HG03378 (cell line): ENCODE results near the gene ABO.
"Not testable (repeated sequence)": the region's sequence is repeated elsewhere in the genome, so short reads cannot be mapped to it uniquely, and the experiment has no call there.

ENCODE experiments used
- ATAC-seq: cut with Tn5 transposase; IDR thresholded peaks from one replicate; pipeline ENCODE4 v1.9.1; 2021; ENCODE audit warnings: mild to moderate bottlenecking, moderate library complexity; ENCODE audit not compliant: unreplicated experiment

ABO gene

DNA sequence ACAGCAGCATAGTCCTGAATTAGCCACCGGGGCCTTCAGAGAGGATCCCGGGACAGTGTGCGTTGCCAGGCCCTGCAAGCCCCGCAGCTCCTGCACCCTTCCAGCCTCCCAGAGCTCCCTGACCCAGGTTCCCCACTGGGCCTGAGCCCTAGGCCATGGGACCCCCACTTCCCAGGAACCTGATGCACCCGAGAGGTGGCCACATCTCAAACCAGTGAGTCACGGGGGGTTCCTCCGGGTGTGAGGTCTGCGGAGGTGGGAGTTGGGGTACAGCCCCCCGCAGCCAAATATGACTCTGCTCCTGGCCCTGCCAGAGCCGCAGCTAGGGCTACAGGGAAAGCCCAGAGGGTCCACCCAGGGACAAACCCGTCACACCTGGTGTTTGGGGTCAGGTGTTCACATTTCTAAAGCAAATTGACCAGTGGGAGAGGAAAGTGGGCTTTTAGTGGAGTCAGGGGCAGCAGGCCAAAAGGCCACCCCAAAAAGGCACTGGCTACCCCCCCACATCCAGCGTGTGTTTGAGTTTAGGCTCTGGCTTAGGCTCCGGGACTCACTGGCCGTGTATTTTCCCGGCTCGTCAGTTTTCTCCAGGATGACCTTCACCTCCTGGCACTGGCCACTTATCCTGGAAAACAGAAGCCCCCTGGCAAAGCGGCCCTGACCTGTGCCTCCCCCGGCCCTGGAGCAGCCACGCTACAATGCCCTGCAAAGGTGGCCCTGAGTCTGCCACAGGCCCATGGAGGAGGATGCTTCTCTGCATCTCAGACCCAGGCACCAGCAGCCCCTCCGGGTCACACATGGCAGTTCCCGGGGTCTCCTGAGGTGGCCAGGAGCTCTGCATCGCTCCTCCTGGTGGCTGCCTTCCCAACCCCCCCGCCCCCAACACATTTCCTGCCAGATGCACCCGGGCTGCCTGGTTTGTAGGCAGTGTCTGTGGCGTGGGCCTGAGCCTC lies 48.5 kb downstream of the ABO start:
- ATAC-seq = no peak

- no peak for ATAC-seq
Observed at GRCh38 chr9:133225171-133226011, 49.6 kb downstream of the ABO start.

GRCh38 chr9:133224762-133225161 lies 50.2 kb downstream of the ABO start:
- ATAC-seq = no peak

GRCh38 chr9:133223159-133223756 lies 51.7 kb downstream of the ABO start:
- ATAC-seq = not testable (repeated sequence)

- ATAC-seq = not testable (repeated sequence)
Observed at GRCh38 chr9:133221994-133222393, 53.0 kb downstream of the ABO start.

DNA sequence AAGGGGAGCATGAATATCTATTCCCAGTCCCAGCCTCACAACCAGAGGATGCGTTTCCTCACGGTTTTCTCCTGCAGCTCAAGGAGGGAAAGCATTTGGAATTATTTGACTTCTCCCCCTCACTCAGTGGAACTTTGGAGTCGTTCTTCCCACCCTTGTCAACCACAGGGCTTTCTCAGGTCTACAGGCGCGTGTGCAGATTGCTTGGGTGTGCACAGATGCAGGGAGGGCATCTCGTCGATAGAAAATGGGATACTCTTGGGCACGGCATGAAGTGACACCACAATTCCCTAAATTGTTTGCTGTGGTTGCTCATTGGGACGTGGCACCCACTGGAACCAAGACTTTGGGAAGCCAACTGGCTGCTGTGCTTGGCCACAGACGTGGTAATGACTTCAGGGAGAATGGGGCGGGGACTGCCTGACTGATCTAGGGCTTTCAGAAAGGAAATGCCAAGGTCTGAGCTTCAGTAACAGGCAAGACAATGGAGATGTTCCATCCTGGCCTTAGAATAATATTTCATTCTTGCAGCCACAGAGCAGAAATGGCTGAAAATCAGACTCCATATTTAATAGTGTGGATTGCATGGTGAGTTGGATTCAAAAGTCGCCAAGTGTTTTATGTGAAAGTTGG lies 53.7 kb downstream of the ABO start:
- no peak for ATAC-seq

DNA sequence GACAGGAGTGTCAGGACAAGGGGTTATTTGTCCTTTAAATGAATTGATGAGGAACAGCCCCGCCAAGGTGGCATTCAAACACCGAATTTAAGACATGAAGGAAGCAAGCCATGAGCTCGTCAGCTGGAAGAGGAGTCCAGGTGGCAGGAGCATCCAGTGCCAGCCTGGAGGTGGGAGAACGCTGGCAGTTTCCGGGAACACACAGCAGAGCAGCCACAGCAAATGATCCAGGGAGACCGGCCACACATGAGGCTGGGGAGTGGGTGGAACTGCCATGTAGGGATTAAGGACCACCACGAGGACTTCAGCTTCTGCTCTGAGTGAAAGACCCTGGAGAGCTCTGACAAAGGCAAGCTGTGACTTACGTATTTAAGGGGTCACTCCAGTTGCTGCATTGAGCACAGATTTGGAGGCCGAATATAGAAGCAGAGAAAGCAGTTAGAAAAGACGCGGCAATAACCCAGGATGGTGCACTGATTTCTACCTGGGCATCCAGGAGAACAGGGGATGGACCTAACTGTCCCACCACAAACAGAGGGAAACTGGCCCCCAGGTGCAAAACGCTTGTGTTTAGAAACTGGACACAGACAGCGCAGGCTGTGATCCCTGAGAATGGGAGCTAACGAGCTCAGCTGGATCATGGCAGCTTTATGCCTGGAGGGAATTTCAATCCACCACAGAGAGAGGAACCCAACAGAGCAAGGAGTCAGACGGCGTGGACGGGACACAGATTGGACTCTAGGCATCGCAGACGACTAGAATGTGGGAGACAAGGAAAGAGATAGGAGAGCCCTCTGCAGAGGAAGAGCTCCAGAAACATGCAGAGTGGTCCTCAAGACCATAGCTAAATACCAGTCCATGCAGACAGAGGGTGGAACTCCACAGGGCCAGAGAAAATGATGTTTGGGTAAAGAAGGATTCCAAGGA lies 56.7 kb downstream of the ABO start:
- not testable (repeated sequence) for ATAC-seq

GRCh38 chr9:133217333-133217988 lies 57.5 kb downstream of the ABO start:
- not testable (repeated sequence) for ATAC-seq

DNA sequence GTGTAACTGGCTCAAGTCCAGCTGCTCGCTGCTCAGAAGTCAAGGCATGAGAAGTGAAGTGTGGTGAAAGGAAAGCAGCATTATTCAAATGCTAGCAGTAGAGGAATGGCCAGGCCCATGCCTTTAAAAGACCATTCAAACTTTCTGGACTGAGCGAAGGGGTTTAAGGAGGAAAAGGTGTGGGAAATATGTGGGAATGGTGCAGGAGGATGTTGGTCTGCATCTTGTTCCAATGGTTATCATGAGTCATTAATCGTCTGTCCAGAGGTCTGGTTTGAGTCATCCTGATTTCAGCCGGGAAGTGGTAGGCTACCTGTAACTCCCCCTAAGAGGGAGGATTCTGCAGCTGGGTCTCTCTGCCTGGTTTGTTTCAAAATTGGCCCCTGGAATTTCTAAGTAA lies 60.7 kb downstream of the ABO start:
- ATAC-seq = not testable (repeated sequence)

DNA sequence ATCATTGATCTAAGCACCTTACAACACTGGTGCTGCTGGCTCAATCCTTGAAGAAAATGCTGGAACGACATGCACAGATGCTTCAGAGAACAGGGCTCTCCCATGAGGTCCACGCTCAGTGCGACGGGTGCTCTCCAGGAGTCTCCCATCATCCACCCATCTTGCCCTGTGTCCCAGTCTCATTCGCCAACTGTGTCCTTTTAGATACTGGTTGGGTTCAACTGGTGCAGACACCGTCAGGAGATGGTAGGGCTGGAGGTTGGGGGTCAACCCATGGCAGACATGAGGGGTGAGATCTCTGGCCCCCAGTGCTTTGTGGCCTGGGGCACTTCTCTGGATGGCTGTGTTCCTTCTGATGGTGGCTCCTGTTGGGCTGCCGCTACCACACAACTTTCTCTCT lies 64.4 kb downstream of the ABO start:
- no peak for ATAC-seq

- no peak for ATAC-seq
Observed at GRCh38 chr9:133210202-133210532, 64.8 kb downstream of the ABO start.

DNA sequence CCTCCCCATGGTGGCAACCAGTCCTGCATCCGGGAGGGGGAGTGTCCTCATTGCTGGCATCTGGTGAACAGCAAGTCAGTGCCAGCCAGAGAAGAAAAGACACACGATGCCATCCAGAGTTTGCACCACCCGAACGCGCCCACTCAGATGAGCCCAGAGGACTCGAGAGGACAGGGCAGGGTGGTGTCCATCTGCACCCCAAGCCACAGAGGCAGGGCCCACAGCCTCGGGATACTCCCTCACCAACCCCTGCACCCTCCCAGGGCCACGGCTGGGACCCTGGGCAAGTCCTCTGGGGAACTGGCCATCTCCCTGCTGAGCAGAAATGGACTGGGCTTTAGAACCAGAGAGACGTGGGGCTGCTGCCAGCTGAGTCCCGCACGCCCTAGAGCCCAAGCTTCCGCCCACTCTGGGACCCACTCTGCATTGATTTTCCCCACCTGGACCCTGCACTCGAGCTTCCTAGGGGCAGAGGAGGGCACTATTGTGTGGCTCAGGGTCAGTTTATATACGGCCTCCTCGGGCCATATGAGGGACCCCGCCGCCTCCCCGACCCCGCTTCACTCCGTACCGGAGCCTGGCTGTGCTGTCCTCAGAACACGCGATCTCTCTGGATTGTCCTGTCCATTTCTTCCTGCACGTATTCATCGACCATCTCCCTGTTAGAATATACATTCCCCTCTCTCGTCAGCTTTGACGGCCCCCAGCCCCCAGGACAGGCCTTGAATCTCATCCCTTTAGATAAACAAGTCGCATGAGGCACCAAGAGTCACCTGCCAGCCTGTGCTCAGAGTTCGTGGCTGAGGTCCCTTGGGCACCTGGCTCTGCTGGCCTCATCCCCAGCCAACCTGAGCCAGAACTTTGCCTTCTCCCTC lies 65.4 kb downstream of the ABO start:
- ATAC-seq = not testable (repeated sequence)

DNA sequence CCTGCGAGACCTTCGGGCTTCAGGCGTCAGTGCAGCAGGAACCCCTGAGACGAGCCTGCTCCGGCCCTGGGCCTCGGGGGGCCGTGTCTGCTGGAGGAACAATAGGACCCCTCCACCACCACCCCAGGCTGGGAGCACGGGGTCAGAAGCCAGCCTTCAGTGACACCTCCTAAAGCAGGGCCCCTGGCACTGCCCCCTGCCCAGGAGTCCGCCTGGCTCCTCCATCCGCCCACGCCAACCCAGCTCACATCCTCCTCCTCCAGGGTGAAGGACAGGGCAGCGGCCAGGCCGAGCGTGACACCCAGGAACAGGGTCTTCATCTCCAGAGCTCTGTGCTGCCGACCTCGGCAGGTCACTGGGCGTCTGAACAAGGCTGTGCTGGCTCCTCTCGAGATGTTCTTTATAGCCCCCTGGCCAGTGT lies 66.1 kb downstream of the ABO start, which contains the start of gene OBP2B:
Gene OBP2B (minus strand): TSS at position 371 of the 421 bp plus-strand sequence. CDS start 51 bp downstream, at position 320.
- not testable (repeated sequence) for ATAC-seq

DNA sequence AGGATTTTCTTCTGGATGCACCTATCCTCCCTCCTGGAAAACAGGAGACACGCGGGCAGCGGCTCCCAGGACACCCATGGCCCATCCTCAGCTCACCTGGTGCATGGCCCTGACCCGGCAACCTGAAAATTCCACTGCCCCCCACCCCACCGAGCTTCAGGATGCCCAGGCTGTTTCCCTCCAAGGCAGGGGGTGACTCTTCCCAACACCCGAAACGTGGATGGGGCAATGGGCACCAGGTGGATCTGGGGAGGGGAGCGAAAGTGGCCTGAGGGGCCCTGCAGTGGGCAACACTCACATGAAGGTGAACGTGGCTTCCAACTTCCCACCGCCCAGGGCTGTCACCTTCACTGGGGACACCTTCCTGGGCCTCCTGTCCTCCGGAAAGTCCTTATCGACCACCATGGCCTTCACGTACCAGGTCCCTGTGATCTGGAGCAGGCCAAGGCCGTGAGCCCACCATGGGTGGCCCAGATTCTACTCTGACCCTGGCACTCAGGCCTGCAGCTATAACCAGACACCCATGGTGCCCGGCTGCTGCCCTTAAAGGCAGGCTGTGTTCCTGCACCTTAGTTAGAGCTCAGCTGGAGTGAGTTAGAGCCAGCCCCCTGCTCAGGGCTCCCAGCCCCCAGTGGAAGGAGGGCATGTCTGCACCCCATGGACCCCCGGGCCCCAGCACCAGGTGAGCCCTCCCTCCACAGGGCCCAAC lies 66.7 kb downstream of the ABO start:
- not testable (repeated sequence) for ATAC-seq

- no peak for ATAC-seq
Observed at GRCh38 chr9:133207540-133208170, 67.3 kb downstream of the ABO start.

GRCh38 chr9:133207021-133207531 lies 67.9 kb downstream of the ABO start:
- ATAC-seq = no peak
